ENCODE measurements around the gene CLTB.

Gene CLTB

GRCh38 chr5:176342766-176343458, 73.4 kb downstream of the CLTB start:
- no peak for DNase-seq
